ENCODE data around the gene RUNDC3A. TPM values are rescaled to one million over a fixed set of nuclear protein-coding genes. Genes with fewer than 3 reads are reported as not detected.

Gene RUNDC3A
- total and polyA plus RNA-seq, 12 donors: 1.6 to 133 (median 11.9) TPM

GRCh38 chr17:44308865-44309264 lies 464 bp downstream of the RUNDC3A start:
- Histone ChIP-seq H3K4me1 (replicated peaks in 1 of 2) (peaks cover 13 to 19% of the 10 kb centered on the region in 2 donors), H3K4me3 (peak overlapping the region in 1 of 4 donors; percentile 46), H3K9me3 (replicated peaks in 1 of 3) (no peaks in the 10 kb centered on the region), H3K27ac (peak overlapping the region in 1 of 5 donors; percentile 81), H3K27me3 (no peaks in the 10 kb centered on the region), H3K36me3 (replicated peaks in 1 of 2) (no peaks in the 10 kb centered on the region)
- 3 to 4% (median 4%) methylated on average over 11 to 15 of the region's 15 CpGs for WGBS, 4 donors
- no peak for TF ChIP-seq CTCF (IDR thresholded peaks at IDR 0.05)
- no peak for TF ChIP-seq POLR2A (IDR thresholded peaks at IDR 0.05)
- intact Hi-C loops (cut with DNase I): no loop called here
- peak in 1 of 7 donors; percentile 59 for DNase-seq

- Histone ChIP-seq H3K27ac (peak overlapping the region in 1 of 5 donors; percentile 81), H3K4me3 (no peak overlapping the region), H3K9me3 (replicated peaks in 1 of 3) (no peaks in the 10 kb centered on the region), H3K4me1 (replicated peaks in 1 of 2) (peaks cover 13 to 19% of the 10 kb centered on the region in 2 donors), H3K27me3 (no peaks in the 10 kb centered on the region), H3K36me3 (replicated peaks in 1 of 2) (no peaks in the 10 kb centered on the region)
- WGBS, 4 donors: 43 to 78% (median 67%) methylated on average over 4 to 5 of the region's 5 CpGs
- DNase-seq: no peak
- intact Hi-C loops (cut with DNase I): no loop called here
- TF ChIP-seq CTCF (IDR thresholded peaks at IDR 0.05): no peak
Measured at GRCh38 chr17:44309472-44309871, 1.1 kb downstream of the RUNDC3A start.

- H3K36me3 ChIP-seq (replicated peaks in 1 of 2): no peaks in the 10 kb centered on the region
- intact Hi-C loops (cut with DNase I): no loop called here
- no peak for TF ChIP-seq CTCF (IDR thresholded peaks at IDR 0.05)
- no peak for TF ChIP-seq POLR2A (IDR thresholded peaks at IDR 0.05)
- no peak overlapping the region for H3K27ac ChIP-seq
- 88 to 94% (median 89%) methylated on average over 2 of the region's 2 CpGs for WGBS, 4 donors
- peaks cover 17 to 22% of the 10 kb centered on the region in 2 donors for H3K4me1 ChIP-seq (replicated peaks in 1 of 2)
- no peak for DNase-seq
- no peaks in the 10 kb centered on the region for H3K9me3 ChIP-seq (replicated peaks in 1 of 3)
- H3K27me3 ChIP-seq: peaks cover 5% of the 10 kb centered on the region
- no peak overlapping the region for H3K4me3 ChIP-seq
Measured at GRCh38 chr17:44310188-44310587, 1.8 kb downstream of the RUNDC3A start.

GRCh38 chr17:44310609-44311376 lies 2.4 kb downstream of the RUNDC3A start:
- 61 to 90% (median 76%) methylated on average over 2 to 10 of the region's 10 CpGs for WGBS, 4 donors
- H3K27me3 ChIP-seq: peaks cover 5% of the 10 kb centered on the region

More at GRCh38 chr17:44310609-44311376, 2.4 kb downstream of the RUNDC3A start:
- Histone ChIP-seq H3K36me3 (replicated peaks in 1 of 2) (no peaks in the 10 kb centered on the region), H3K9me3 (replicated peaks in 1 of 3) (no peaks in the 10 kb centered on the region), H3K4me3 (no peak overlapping the region), H3K4me1 (replicated peaks in 1 of 2) (peaks cover 17 to 22% of the 10 kb centered on the region in 2 donors), H3K27ac (no peak overlapping the region)
- no peak for TF ChIP-seq POLR2A (IDR thresholded peaks at IDR 0.05)
- no peak for TF ChIP-seq CTCF (IDR thresholded peaks at IDR 0.05)
- intact Hi-C loops (cut with DNase I): no loop called here
- no peak for DNase-seq
